SK-MEL-5 (cell line): Measurements from ENCODE around the gene ABCC12. TPM values are rescaled to one million over a fixed set of nuclear protein-coding genes. Genes with fewer than 3 reads are reported as not detected.

Source experiments
- DNase-seq: peaks from one replicate; pipeline ENCODE4 v3.0.0-alpha.2; 2016; ENCODE audit warnings: low read depth, low spot score
- in situ Hi-C: cut with HindIII; loops from 2 replicates; pipeline ENCODE4 v1.10.0; 2016; ENCODE audit warnings: low sequenced_read_pairs, high pct_unique_total_duplicates, low pct_unique_long_range_greater_than_20kb
- total RNA-seq: library from RNA; depleted of rRNA; stranded (reverse); fragments of >200 nt; shearing (Covaris generic); gene quantifications from 2 replicates; pipeline ENCODE4 v1.2.3, GENCODE V29; 2014

Gene ABCC12
- total RNA-seq, 1 experiment from 2014 or later: not detected

DNA sequence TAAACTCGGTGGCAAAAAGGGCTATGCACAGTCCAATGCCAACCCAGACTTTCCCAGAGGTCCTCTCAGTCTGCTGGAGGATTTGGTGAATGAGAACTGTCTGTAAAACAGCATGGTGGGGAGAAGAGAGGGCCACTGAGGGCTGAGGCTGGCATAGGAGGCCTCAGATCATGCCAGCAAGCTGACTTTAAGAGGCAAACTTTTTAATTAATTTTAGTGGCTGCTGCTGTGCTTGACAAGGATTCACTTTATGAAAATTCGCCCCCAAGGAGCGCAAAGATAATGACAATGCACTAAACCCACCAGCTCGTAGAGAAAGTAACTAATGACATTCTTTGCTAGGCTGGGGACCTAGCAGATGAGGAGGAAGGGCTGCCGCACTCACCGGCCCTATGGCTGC is 15.0 kb downstream of the ABCC12 start:
- in situ Hi-C loops: no loop called here
- DNase-seq: no peak

DNA sequence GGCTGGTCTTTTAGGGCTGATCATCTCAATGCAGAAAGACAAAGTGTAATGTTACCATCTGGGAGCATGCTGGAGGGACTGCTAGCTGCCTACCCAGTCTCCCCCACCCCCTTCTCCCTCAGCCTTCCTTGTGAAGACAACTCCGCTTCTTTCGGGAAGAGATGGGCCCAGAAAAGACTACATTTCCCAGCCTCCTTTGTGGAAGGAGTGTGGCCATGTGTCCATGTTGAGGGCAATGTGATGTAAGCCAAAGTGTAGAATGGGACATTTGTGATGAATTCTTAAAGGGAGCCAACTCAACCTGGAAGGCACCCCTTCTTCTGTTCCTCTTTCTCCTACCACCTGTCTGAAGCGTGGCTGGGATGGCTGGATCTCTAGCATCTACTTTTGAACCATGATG is 16.3 kb downstream of the ABCC12 start:
- no peak for DNase-seq
- in situ Hi-C loops: no loop called here

- in situ Hi-C loops: no loop called here
Measured at GRCh38 chr16:48138543-48138942, 17.2 kb downstream of the ABCC12 start.

GRCh38 chr16:48137822-48138221 is 18.0 kb downstream of the ABCC12 start:
- no peak for DNase-seq
- in situ Hi-C loops: no loop called here

More at GRCh38 chr16:48138543-48138942, 17.2 kb downstream of the ABCC12 start:
- DNase-seq: no peak

GRCh38 chr16:48136547-48137360 is 19.0 kb downstream of the ABCC12 start:
- in situ Hi-C loops: no loop called here
- peak; percentile 48 for DNase-seq

DNA sequence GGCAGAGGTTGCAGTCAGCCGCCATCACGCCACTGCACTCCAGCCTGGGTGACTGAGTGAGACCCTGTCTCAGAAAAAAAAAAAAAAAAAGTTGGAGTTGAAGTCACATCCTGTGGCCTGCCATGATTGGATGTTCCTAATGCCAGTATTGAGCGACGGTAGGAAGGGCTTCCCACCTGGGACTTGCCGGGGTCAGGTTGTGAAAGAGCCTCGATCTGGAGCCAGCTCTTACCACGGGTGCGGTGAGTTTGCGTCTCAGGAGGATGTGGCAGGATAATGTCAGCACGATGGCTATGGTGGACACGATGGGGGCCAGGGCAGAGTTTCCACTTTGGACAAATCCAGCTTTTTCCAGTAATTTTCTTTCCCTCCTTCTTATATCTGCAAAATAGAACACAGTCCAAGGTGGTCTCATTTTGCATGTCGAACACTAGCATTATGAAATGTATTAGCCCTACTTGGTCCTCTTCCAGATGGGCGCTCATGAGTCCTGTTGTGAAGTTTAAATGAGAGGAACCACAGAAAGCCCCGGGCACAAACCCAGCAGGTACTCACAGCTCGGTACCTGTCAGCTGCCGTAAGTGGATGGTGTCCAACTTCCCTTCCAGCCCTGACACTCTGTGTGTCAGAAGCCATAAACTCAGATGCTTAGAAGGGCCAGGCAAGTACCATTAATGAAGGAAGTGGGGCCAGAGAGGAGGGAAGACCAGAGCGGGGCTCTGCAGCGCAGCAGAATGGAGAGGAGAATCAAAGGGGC is 22.2 kb downstream of the ABCC12 start:
- no peak for DNase-seq
- in situ Hi-C loops: no loop called here

GRCh38 chr16:48132696-48133095 is 23.1 kb downstream of the ABCC12 start:
- in situ Hi-C loops: no loop called here
- no peak for DNase-seq

DNA sequence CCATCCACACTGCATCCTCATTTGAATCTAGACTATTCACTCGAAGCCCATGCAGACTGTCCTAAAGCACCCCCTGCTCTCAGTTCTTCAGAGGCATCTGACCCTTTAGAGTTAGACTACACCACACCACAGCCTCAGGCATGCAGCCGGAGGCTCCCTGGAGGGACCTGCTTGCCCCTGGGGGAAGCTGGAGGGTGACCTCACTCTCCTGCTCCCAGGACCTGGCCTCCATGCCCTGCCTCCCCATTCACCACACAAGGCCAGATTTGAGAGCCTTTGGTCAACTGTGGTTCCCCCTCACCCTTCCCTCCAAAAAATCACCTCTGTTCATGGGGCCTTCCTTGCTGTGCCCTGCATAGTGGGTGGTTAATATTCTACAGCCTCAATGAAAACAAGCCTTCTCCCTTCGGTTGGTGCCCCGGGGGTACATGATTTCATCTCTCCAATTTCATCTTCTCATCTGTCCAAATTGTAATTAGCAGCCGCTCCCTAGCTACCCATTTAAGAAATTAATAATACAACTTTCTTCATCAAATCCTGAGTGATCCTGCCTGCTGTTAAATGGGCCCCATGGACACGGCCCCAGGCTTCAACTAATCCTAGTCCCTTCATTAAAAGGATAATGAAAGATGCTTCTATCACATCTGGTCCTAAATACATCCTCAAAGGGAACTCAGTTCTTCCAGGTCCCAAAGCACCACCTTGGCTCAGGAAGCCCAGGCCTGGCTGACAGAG is 24.4 kb downstream of the ABCC12 start:
- in situ Hi-C loops: no loop called here

GRCh38 chr16:48129926-48130325 is 25.9 kb downstream of the ABCC12 start:
- in situ Hi-C loops: no loop called here
- DNase-seq: no peak

More for the DNA sequence above, 24.4 kb downstream of the ABCC12 start:
- DNase-seq: no peak

DNA sequence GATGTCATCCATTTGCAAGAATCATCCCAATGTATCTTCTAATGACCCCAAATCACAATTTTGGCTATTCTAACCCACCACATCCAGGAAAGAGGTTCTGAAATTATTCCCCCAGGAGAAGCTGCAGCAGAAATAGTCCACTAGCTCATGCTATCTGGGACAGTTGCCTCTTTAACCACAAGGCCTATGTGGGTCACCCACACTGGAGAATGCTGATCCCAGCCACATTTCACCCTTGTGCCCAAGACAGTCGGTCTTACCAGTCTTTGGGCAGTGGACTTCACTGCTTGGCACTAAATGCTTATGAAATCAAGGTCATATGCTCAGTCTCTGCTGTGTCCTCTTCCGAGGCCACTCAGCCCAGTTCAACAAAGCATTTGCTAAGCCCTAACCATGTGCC is 27.0 kb downstream of the ABCC12 start:
- in situ Hi-C loops: no loop called here
- no peak for DNase-seq

DNA sequence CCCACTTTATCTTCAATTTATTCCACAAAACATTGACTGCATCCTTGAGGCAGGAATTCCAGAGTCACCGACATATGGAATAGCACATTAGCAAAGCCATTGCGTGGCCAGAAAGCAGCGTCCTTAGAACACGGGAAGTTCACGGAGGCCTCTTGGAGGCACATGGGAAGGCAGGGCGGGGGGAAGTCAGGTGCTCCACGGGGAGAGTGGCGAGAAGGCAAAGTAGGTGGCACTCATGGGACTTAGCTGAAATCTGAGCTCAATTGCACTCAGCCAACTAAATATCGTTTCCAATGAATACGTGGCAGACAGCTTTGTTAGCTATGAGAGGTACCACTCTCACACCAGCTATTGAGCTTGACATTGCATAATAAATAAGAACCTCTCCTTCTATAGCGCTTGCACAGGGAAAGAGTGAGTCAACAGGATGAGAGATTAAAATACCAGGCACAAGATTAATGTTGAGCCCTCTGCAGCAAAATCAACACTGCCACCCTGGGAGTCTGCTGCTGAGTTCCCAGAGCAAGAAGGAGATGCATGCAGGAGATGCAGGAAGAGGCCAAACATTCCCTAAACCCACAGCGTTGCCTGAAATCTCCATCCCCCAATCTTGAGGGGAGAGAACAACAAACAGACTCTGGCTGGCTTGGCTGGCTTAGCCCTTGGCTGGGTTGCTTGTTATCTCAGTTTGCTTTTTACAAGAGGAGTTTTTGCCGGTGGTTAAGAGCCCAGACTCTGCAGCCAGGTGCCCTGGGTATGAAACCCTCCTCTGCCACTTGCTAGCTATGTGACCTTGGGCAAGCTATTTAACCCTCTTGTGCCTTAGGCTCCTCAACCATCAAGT is 28.8 kb downstream of the ABCC12 start:
- in situ Hi-C loops: no loop called here
- no peak for DNase-seq

DNA sequence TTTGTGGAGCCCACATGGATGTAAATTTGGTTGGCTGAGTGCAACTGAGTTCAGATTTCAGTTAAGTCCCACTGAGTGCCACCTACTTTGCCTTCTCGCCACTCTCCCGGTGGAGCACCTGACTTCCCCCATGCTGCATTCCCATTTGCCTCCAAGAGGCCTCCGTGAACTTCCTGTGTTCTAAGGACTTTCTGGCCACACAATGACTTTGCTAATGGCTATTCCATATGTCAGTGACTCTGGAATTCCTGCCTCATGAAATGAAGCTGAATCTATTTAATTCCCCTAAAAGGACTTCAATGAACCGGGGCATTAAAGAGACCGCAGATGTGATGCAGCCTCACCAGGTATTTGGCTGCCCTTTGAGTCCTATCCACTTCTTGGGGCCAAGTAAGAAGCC is 29.9 kb downstream of the ABCC12 start:
- DNase-seq: no peak
- in situ Hi-C loops: no loop called here

DNA sequence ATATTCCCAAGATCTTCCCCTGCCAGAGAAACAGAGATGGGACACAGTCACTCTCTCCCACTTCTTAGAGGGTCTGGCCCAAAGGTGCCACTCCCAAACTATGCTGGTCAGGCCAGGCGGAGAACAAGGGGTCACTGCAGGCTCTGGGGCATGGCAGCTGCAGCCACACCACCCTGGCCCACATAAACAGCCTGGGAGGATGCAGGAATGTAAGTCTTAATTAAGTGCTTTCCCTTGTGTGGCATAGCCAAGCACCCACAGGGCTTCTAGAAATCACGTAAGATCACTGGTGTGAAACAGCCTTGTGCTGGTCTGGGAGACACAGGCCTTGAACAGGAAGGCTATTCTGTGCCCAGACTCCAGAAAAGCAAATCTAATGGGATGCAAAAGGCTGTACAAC is 31.5 kb downstream of the ABCC12 start:
- no peak for DNase-seq
- in situ Hi-C loops: no loop called here

DNA sequence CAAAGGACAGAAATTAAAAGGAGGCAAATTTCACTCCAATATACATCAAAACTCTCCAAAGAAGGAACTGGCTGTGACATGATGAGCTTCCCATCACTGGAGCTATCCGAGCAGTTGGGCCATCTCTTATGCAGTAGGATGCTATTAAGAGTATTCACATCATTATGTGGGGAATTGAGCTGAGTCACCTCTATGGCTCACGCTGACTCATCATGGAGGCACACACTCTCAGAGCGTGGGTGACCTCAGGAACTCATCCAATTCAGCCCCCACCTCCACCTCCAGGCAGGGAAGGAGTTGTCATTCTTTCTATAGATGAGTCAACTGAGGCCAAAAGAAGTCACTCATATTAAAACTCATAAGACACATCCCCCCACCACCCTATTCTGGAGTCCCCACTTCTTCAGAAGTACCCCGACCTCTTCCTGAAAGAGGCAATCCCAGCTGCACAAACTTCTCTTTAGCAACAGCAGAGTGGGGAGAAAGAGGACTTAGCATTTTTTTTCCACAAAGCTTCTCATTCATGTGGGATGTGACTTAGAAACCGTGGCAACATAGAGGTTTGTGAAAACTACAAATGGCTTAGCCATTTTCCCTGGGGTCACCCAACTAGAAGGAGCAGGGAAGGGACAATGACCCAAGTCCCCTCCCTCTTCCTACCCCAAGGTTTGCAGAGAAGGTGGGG is 32.5 kb downstream of the ABCC12 start:
- DNase-seq: no peak
- in situ Hi-C loops: no loop called here

- DNase-seq: no peak
- in situ Hi-C loops: no loop called here
Measured at GRCh38 chr16:48121276-48121675, 34.5 kb downstream of the ABCC12 start.

GRCh38 chr16:48118841-48119240 is 37.0 kb downstream of the ABCC12 start:
- DNase-seq: no peak

More at GRCh38 chr16:48118841-48119240, 37.0 kb downstream of the ABCC12 start:
- in situ Hi-C loops: no loop called here
